ENCODE measurements around the gene FSTL4. TPM values are rescaled to one million over a fixed set of nuclear protein-coding genes. Genes with fewer than 3 reads are reported as not detected.

The FSTL4 gene
- total and polyA plus RNA-seq, 2 of the 4 experiments (the other 2 are of a cell fraction): 0.18 TPM; not detected in 1

- H4K8ac ChIP-seq (ENCODE audit: low read depth in 2 of 2, low read length in 2 of 2): no peak overlapping the region
- CTCF ChIA-PET: no interaction called here
- no TSS peak for BruUV-seq (replicated peaks)
- intact Hi-C loops (cut with micrococcal nuclease) (no loop called here), dilution Hi-C loops (cut with HindIII; ENCODE audit: low sequenced_read_pairs, unreplicated experiment) (no loop called here), in situ Hi-C loops (cut with MboI; ENCODE audit: low sequenced_read_pairs) (no loop called here)
- no peak overlapping the region for H3K23ac ChIP-seq (ENCODE audit: low read depth, low read length)
- no peaks in the 10 kb centered on the region for H3K36me3 ChIP-seq (ENCODE audit: control insufficient read depth, insufficient read depth, low read length)
- H3K9me1 ChIP-seq (ENCODE audit: insufficient read depth, low read length): no peaks in the 10 kb centered on the region
- no peak overlapping the region for H3K4ac ChIP-seq (ENCODE audit: low read depth, low read length)
- H2BK20ac ChIP-seq (ENCODE audit: low read depth, low read length): no peak overlapping the region
- no peak overlapping the region for H3K27ac ChIP-seq (ENCODE audit: insufficient read depth, low read length)
- H2AK5ac ChIP-seq (ENCODE audit: low read depth, low read length): no peak overlapping the region
- no peaks in the 10 kb centered on the region for H4K20me1 ChIP-seq (ENCODE audit: insufficient read depth, low read length)
- H4K91ac ChIP-seq (ENCODE audit: insufficient read depth, low read depth, low read length): no peak overlapping the region
- no peak overlapping the region for H3K4me2 ChIP-seq (ENCODE audit: low read depth, low read length)
- TF ChIP-seq RAD21 (IDR thresholded peaks at IDR 0.05; ENCODE audit: low read length): no peak
- no peak for TF ChIP-seq BHLHE40 (IDR thresholded peaks at IDR 0.05; ENCODE audit: low read depth, low read length)
- TF ChIP-seq, protein P1, sequence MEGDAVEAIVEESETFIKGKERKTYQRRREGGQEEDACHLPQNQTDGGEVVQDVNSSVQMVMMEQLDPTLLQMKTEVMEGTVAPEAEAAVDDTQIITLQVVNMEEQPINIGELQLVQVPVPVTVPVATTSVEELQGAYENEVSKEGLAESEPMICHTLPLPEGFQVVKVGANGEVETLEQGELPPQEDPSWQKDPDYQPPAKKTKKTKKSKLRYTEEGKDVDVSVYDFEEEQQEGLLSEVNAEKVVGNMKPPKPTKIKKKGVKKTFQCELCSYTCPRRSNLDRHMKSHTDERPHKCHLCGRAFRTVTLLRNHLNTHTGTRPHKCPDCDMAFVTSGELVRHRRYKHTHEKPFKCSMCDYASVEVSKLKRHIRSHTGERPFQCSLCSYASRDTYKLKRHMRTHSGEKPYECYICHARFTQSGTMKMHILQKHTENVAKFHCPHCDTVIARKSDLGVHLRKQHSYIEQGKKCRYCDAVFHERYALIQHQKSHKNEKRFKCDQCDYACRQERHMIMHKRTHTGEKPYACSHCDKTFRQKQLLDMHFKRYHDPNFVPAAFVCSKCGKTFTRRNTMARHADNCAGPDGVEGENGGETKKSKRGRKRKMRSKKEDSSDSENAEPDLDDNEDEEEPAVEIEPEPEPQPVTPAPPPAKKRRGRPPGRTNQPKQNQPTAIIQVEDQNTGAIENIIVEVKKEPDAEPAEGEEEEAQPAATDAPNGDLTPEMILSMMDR (conservative IDR thresholded peaks at IDR 0.05; ENCODE audit: low read depth, low read length): no peak
- TF ChIP-seq FOS (IDR thresholded peaks at IDR 0.05; ENCODE audit: low read depth, low read length): no peak
- no peak for TF ChIP-seq USF2 (IDR thresholded peaks at IDR 0.05; ENCODE audit: low read depth, low read length)
- TF ChIP-seq SMC3 (IDR thresholded peaks at IDR 0.05; ENCODE audit: low read depth, low read length): no peak
- H3K79me1 ChIP-seq (ENCODE audit: low read depth in 1 of 2, low read length in 2 of 2): no peaks in the 10 kb centered on the region
- H2BK120ac ChIP-seq (ENCODE audit: low read depth, low read length): no peak overlapping the region
- no peak overlapping the region for H3K4me3 ChIP-seq (ENCODE audit: insufficient read depth, low read depth, low read length)
- no peak overlapping the region for H3K18ac ChIP-seq (ENCODE audit: low read depth, low read length)
- H2BK5ac ChIP-seq (ENCODE audit: low read depth, low read length, poor library complexity, severe bottlenecking): no peak overlapping the region
- H3K9me3 ChIP-seq (ENCODE audit: control insufficient read depth, insufficient read depth, low read length): no peaks in the 10 kb centered on the region
- no peak overlapping the region for H3K56ac ChIP-seq (ENCODE audit: extremely low read depth, insufficient read depth, low read length)
- no peak overlapping the region for H4K5ac ChIP-seq (ENCODE audit: low read depth, low read length)
- peaks cover 13% of the 10 kb centered on the region; the same call in 1 of the 2 replicates for H3K27me3 ChIP-seq (ENCODE audit: control insufficient read depth, insufficient read depth, low read length)
- ATAC-seq (ENCODE audit: low read depth) (no peak), DNase-seq (no peak)
- no peak overlapping the region for H2AFZ ChIP-seq (replicated peaks; ENCODE audit: low read length, poor library complexity)
- no peak overlapping the region for H2BK15ac ChIP-seq (ENCODE audit: low read depth, low read length)
- POLR2A ChIA-PET (ENCODE audit: unreplicated experiment): no interaction called here
- H3K9ac ChIP-seq (ENCODE audit: low read depth, low read length): no peak overlapping the region
- no peak overlapping the region for H3K14ac ChIP-seq (replicated peaks; ENCODE audit: low read depth, low read length)
- WGBS, 2 experiments (ENCODE audit: extremely low coverage in 2 of 2, insufficient read length in 1 of 2): no CpG with 5 or more reads among the region's 4 CpGs
- peak overlapping the region; percentile 10 for H2AK9ac ChIP-seq (replicated peaks; ENCODE audit: low read depth, low read length, poor library complexity)
- no peaks in the 10 kb centered on the region for H3K4me1 ChIP-seq (ENCODE audit: control insufficient read depth, insufficient read depth, low read length)
These were observed 301.2 kb downstream of the FSTL4 start for GRCh38 chr5:133311176-133311575.

Measured in IMR-90 (cell line).